ENCODE data around the gene UTY. TPM values are rescaled to one million over a fixed set of nuclear protein-coding genes. Genes with fewer than 3 reads are reported as not detected.

Gene UTY
- total RNA-seq, 6 experiments from 2014 or later = 10.0 TPM; not detected in 5

- no peaks in the 10 kb centered on the region for H3K27me3 ChIP-seq
- no peak overlapping the region for H3K4me3 ChIP-seq
- intact Hi-C loops (cut with DNase I) = no loop called here
- DNase-seq (no peak), ATAC-seq (no peak)
- no peak for TF ChIP-seq CTCF (IDR thresholded peaks at IDR 0.05)
- no peak for TF ChIP-seq POLR2A (IDR thresholded peaks at IDR 0.05)
- no peak overlapping the region for H3K27ac ChIP-seq
- H3K36me3 ChIP-seq = no peaks in the 10 kb centered on the region
- no peaks in the 10 kb centered on the region for H3K9me3 ChIP-seq
- no peaks in the 10 kb centered on the region for H3K4me1 ChIP-seq
- no CpG with 5 or more reads among the region's 1 CpG for WGBS (ENCODE audit: insufficient coverage, low coverage, low lambda C conversion rate, missing lambda C conversion rate)
Observed at GRCh38 chrY:13233118-13233517, 246.7 kb downstream of the UTY start.

GRCh38 chrY:13227354-13227953 lies 252.4 kb downstream of the UTY start:
- no peaks in the 10 kb centered on the region for H3K4me1 ChIP-seq
- ATAC-seq (peak in 1 of 4 donors; percentile 79), DNase-seq (no peak)
- H3K9me3 ChIP-seq = no peaks in the 10 kb centered on the region
- H3K27ac ChIP-seq = no peak overlapping the region
- no CpG with 5 or more reads among the region's 2 CpGs for WGBS (ENCODE audit: insufficient coverage, low coverage, low lambda C conversion rate, missing lambda C conversion rate)
- H3K4me3 ChIP-seq = no peak overlapping the region
- H3K27me3 ChIP-seq = no peaks in the 10 kb centered on the region
- no peaks in the 10 kb centered on the region for H3K36me3 ChIP-seq
- TF ChIP-seq POLR2A (IDR thresholded peaks at IDR 0.05) (no peak), CTCF (IDR thresholded peaks at IDR 0.05) (no peak)
- intact Hi-C loops (cut with DNase I) = no loop called here

GRCh38 chrY:13210961-13211646 lies 268.7 kb downstream of the UTY start:
- no peak for TF ChIP-seq POLR2A (IDR thresholded peaks at IDR 0.05)
- no peak for ATAC-seq

GRCh38 chrY:13205214-13205613 lies 274.6 kb downstream of the UTY start:
- H3K4me3 ChIP-seq = no peak overlapping the region
- no peaks in the 10 kb centered on the region for H3K27me3 ChIP-seq
- WGBS (ENCODE audit: insufficient coverage, low coverage, low lambda C conversion rate, missing lambda C conversion rate) = no CpG with 5 or more reads among the region's 1 CpG
- H3K4me1 ChIP-seq = no peaks in the 10 kb centered on the region
- DNase-seq (no peak), ATAC-seq (no peak)
- no peak overlapping the region for H3K27ac ChIP-seq
- intact Hi-C loops (cut with DNase I) = no loop called here
- no peaks in the 10 kb centered on the region for H3K36me3 ChIP-seq
- TF ChIP-seq POLR2A (IDR thresholded peaks at IDR 0.05) (no peak), CTCF (IDR thresholded peaks at IDR 0.05) (no peak)
- no peaks in the 10 kb centered on the region for H3K9me3 ChIP-seq

More at GRCh38 chrY:13210961-13211646, 268.7 kb downstream of the UTY start:
- DNase-seq = no peak
- H3K4me3 ChIP-seq = no peak overlapping the region
- WGBS (ENCODE audit: insufficient coverage, low coverage, low lambda C conversion rate, missing lambda C conversion rate) = no CpG with 5 or more reads among the region's 5 CpGs
- no peaks in the 10 kb centered on the region for H3K9me3 ChIP-seq
- no peaks in the 10 kb centered on the region for H3K4me1 ChIP-seq
- H3K27me3 ChIP-seq = no peaks in the 10 kb centered on the region
- H3K36me3 ChIP-seq = no peaks in the 10 kb centered on the region
- intact Hi-C loops (cut with DNase I) = no loop called here
- H3K27ac ChIP-seq = no peak overlapping the region

Other genes starting within 250 kb of the UTY start
- under 1 TPM in 1 of 6 experiments, not detected in 5; 0.46 TPM for gene TMSB4Y, start 223.9 kb upstream of the UTY start, total RNA-seq

Data from right lobe of liver (tissue), 6 donors.